Gastroesophageal sphincter (tissue), 4 donors: ENCODE results near the gene RNASE9. TPM values are rescaled to one million over a fixed set of nuclear protein-coding genes. Genes with fewer than 3 reads are reported as not detected.

Experiments used
- ATAC-seq: fragments of 150-250 bp; one replicate; pipeline ENCODE4 v1.9.1; 2016; ENCODE audit warnings: mild to moderate bottlenecking, moderate library complexity
- H3K27ac ChIP-seq, 4 donors: fragments of 200-600 bp; sonication (generic) in 3 of 4; 1 replicate in 3 of 4; 2 replicates in 1 of 4; pipeline ENCODE4 v1.5.1; 2016 to 2019
- H3K27me3 ChIP-seq: fragments of 200-600 bp; sonication (generic); one replicate; pipeline ENCODE4 v1.5.1; 2019
- H3K36me3 ChIP-seq, 2 donors: fragments of 200-600 bp; sonication (generic); one replicate each; pipeline ENCODE4 v1.5.1; 2019; ENCODE audit warnings: control low read depth in 1 of 2
- H3K4me1 ChIP-seq, 3 donors: fragments of 200-600 bp; sonication (generic); 1 replicate in 2 of 3; 2 replicates in 1 of 3; pipeline ENCODE4 v1.5.1; 2016 to 2019; ENCODE audit warnings: control low read depth in 2 of 3
- H3K4me3 ChIP-seq, 2 donors: fragments of 200-600 bp; sonication (generic); one replicate each; pipeline ENCODE4 v1.5.1; 2019; ENCODE audit warnings: mild to moderate bottlenecking in 1 of 2, moderate library complexity in 1 of 2
- H3K9me3 ChIP-seq, 3 donors: fragments of 200-600 bp; sonication (generic); one replicate each; pipeline ENCODE4 v1.5.1; 2017 to 2019; ENCODE audit warnings: control low read depth in 2 of 3
- CTCF ChIP-seq, 4 experiments: fragments of 200-600 bp in 2 of 4; fragments of 450-650 bp in 2 of 4; sonication (generic) in 1 of 4; IDR thresholded peaks; one replicate each; pipeline ENCODE4 v1.5.1; 2017 to 2019; ENCODE audit warnings: antibody characterized with exemption in 4 of 4, mild to moderate bottlenecking in 2 of 4, moderate library complexity in 2 of 4
- EP300 ChIP-seq: sonication (generic); formaldehyde crosslinking; IDR thresholded peaks from one replicate; pipeline ENCODE4 v1.6.1; 2017; ENCODE audit warnings: antibody characterized with exemption, mild to moderate bottlenecking
- POLR2A ChIP-seq, 2 donors: fragments of 450-650 bp; IDR thresholded peaks; one replicate each; pipeline ENCODE4 v1.6.1; 2017; ENCODE audit warnings: antibody characterized with exemption in 2 of 2, mild to moderate bottlenecking in 2 of 2, moderate library complexity in 1 of 2
- POLR2AphosphoS5 ChIP-seq: sonication (generic); formaldehyde crosslinking; IDR thresholded peaks from one replicate; pipeline ENCODE4 v1.6.1; 2017; ENCODE audit warnings: antibody characterized with exemption
- WGBS, 2 donors: methylation state at CpG; one replicate each; pipeline ENCODE4 v1.1.5; 2018; ENCODE audit warnings: low coverage in 1 of 2; 5-methylcytosine and 5-hydroxymethylcytosine counted together
- total RNA-seq, 4 donors: library from RNA; depleted of rRNA; stranded (reverse); fragments of >200 nt; gene quantifications; one replicate each; pipeline ENCODE4 v1.1.0, GENCODE V29; 2016

RNASE9 gene
- total RNA-seq, 4 donors from 2014 or later: 0.15 TPM; not detected in 3

GRCh38 chr14:20564501-20564997 lies 3.7 kb upstream of the RNASE9 start:
- H3K4me3 ChIP-seq: no peak overlapping the region
- TF ChIP-seq POLR2A (IDR thresholded peaks at IDR 0.05) (no peak), EP300 (no peak), POLR2AphosphoS5 (no peak), CTCF (IDR thresholded peaks at IDR 0.05) (no peak)
- 67 to 100% methylated on average over 1 of the region's 2 CpGs for WGBS, 2 donors
- H3K36me3 ChIP-seq: no peaks in the 10 kb centered on the region
- H3K27ac ChIP-seq: no peak overlapping the region
- H3K27me3 ChIP-seq: no peaks in the 10 kb centered on the region
- no peak for ATAC-seq
- H3K4me1 ChIP-seq: no peaks in the 10 kb centered on the region
- H3K9me3 ChIP-seq: peaks cover 0 to 26% (median 3%) of the 10 kb centered on the region in 3 donors

GRCh38 chr14:20563971-20564370 lies 3.1 kb upstream of the RNASE9 start:
- no peaks in the 10 kb centered on the region for H3K36me3 ChIP-seq
- 69 to 75% methylated on average over 1 of the region's 1 CpG for whole genome bisulfite sequencing, 2 donors
- H3K27ac ChIP-seq: no peak overlapping the region
- peaks cover 0 to 20% (median 0%) of the 10 kb centered on the region in 3 donors for H3K9me3 ChIP-seq
- TF ChIP-seq POLR2AphosphoS5 (no peak), POLR2A (IDR thresholded peaks at IDR 0.05) (no peak), EP300 (no peak), CTCF (IDR thresholded peaks at IDR 0.05) (no peak)
- no peaks in the 10 kb centered on the region for H3K4me1 ChIP-seq
- no peaks in the 10 kb centered on the region for H3K27me3 ChIP-seq
- H3K4me3 ChIP-seq: no peak overlapping the region
- no peak for ATAC-seq

- WGBS, 2 donors: 28 to 34% methylated on average over 2 of the region's 2 CpGs
- ATAC-seq: no peak
- H3K36me3 ChIP-seq: no peaks in the 10 kb centered on the region
- H3K4me3 ChIP-seq: no peak overlapping the region
- no peak overlapping the region for H3K27ac ChIP-seq
- TF ChIP-seq POLR2A (IDR thresholded peaks at IDR 0.05) (no peak), EP300 (no peak), POLR2AphosphoS5 (no peak), CTCF (IDR thresholded peaks at IDR 0.05) (no peak)
- no peaks in the 10 kb centered on the region for H3K4me1 ChIP-seq
- no peaks in the 10 kb centered on the region for H3K9me3 ChIP-seq
- no peaks in the 10 kb centered on the region for H3K27me3 ChIP-seq
Measured at GRCh38 chr14:20559461-20559904, 1.4 kb downstream of the RNASE9 start.

- Histone ChIP-seq H3K27me3 (no peaks in the 10 kb centered on the region), H3K4me1 (no peaks in the 10 kb centered on the region), H3K36me3 (no peaks in the 10 kb centered on the region), H3K27ac (no peak overlapping the region), H3K9me3 (no peaks in the 10 kb centered on the region), H3K4me3 (no peak overlapping the region)
- TF ChIP-seq EP300: no peak
- no peak for TF ChIP-seq POLR2AphosphoS5
- no peak for TF ChIP-seq CTCF (IDR thresholded peaks at IDR 0.05)
- no peak for TF ChIP-seq POLR2A (IDR thresholded peaks at IDR 0.05)
- WGBS, 2 donors: 0 to 46% methylated on average over 1 to 2 of the region's 2 CpGs
- no peak for ATAC-seq
Measured at GRCh38 chr14:20557212-20557542, 3.7 kb downstream of the RNASE9 start.

GRCh38 chr14:20556500-20557211 lies 4.2 kb downstream of the RNASE9 start:
- no peaks in the 10 kb centered on the region for H3K36me3 ChIP-seq
- TF ChIP-seq POLR2AphosphoS5 (no peak), POLR2A (IDR thresholded peaks at IDR 0.05) (no peak), EP300 (no peak), CTCF (IDR thresholded peaks at IDR 0.05) (no peak)
- H3K4me1 ChIP-seq: no peaks in the 10 kb centered on the region
- H3K4me3 ChIP-seq: no peak overlapping the region
- ATAC-seq: no peak
- no peaks in the 10 kb centered on the region for H3K9me3 ChIP-seq
- 71 to 74% methylated on average over 10 to 11 of the region's 11 CpGs for WGBS, 2 donors
- no peak overlapping the region for H3K27ac ChIP-seq
- no peaks in the 10 kb centered on the region for H3K27me3 ChIP-seq
